HFF-Myc (cell line): ENCODE data around the gene ALDH1L1.

Experiments
- DNase-seq: peaks from one replicate; pipeline ENCODE4 v3.0.0-alpha.2; 2011; ENCODE audit warnings: low read depth; ENCODE audit errors: extremely low read depth
- H3K4me3 ChIP-seq: replicated peaks from 2 replicates; pipeline ENCODE4 v1.5.1; 2011; ENCODE audit warnings: low read depth, mild to moderate bottlenecking, control low read depth, low read length
- CTCF ChIP-seq: IDR thresholded peaks from 2 replicates; pipeline ENCODE4 v1.5.1; 2012; ENCODE audit warnings: mild to moderate bottlenecking, low read depth, low read length, control low read depth; ENCODE audit errors: missing control alignments

The ALDH1L1 gene

GRCh38 chr3:126211569-126211968 is 31.2 kb upstream of the ALDH1L1 start:
- TF ChIP-seq CTCF: no peak
- H3K4me3 ChIP-seq: no peak overlapping the region
- DNase-seq: no peak

GRCh38 chr3:126210606-126211005 is 30.2 kb upstream of the ALDH1L1 start:
- no peak for TF ChIP-seq CTCF
- H3K4me3 ChIP-seq: no peak overlapping the region
- no peak for DNase-seq

- TF ChIP-seq CTCF: no peak
- no peak for DNase-seq
- no peak overlapping the region for H3K4me3 ChIP-seq
Observed at GRCh38 chr3:126209741-126210140, 29.4 kb upstream of the ALDH1L1 start.

- H3K4me3 ChIP-seq: no peak overlapping the region
- TF ChIP-seq CTCF: no peak
- DNase-seq: peak; percentile 91
Observed at GRCh38 chr3:126208606-126209256, 28.3 kb upstream of the ALDH1L1 start.

GRCh38 chr3:126208182-126208581 is 27.8 kb upstream of the ALDH1L1 start:
- no peak for TF ChIP-seq CTCF
- DNase-seq: no peak
- no peak overlapping the region for H3K4me3 ChIP-seq

- no peak for DNase-seq
- no peak for TF ChIP-seq CTCF
- no peak overlapping the region for H3K4me3 ChIP-seq
Observed at GRCh38 chr3:126207166-126207565, 26.8 kb upstream of the ALDH1L1 start.
